GM21515 (cell line): ENCODE measurements around the gene MRPL50.

Experiments used
- ATAC-seq: cut with Tn5 transposase; IDR thresholded peaks from one replicate; pipeline ENCODE4 v1.9.1; 2021; ENCODE audit not compliant: unreplicated experiment

MRPL50 gene

GRCh38 chr9:101342595-101342994 lies 55.8 kb downstream of the MRPL50 start:
- no peak for ATAC-seq

DNA sequence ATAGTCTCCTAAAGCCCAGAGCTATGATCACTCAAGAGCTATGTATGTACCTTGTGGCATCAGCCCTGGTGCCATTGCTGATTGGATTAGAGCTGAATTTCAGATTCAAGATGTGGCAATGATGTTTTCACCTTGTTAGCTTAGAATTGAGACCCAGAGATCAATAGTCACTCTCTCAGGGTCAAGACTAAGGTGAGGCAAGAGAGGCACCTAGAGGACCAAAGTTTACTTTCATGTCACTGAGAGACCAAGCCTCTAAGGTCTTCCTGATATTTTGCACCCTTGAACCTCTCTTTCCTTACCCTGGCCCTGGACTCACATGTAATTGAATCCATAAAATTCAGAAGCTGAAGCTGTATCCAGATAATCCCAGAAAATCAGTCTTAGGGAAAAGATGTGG lies 56.5 kb downstream of the MRPL50 start:
- no peak for ATAC-seq
